Measurements from ENCODE around the gene ARHGEF11. TPM values are rescaled to one million over a fixed set of nuclear protein-coding genes. Genes with fewer than 3 reads are reported as not detected.
A peak's percentile ranks its signal among the peaks of the same experiment; 100 is the strongest.

The ARHGEF11 gene
- polyA plus RNA-seq, 4 donors, result 13.2 to 31.5 (median 18.0) TPM

- no peak overlapping the region for H3K4me3 ChIP-seq (ENCODE audit: low read depth in 1 of 3, low read length in 3 of 3)
- H3K27ac ChIP-seq (ENCODE audit: low read depth in 1 of 3, low read length in 2 of 3), result no peak overlapping the region
- DNase-seq, result peak in 1 of 2 donors; percentile 6
- no peaks in the 10 kb centered on the region for H3K27me3 ChIP-seq (ENCODE audit: control insufficient read depth in 3 of 3, insufficient read depth in 3 of 3, low read length in 3 of 3)
- no peaks in the 10 kb centered on the region for H3K4me1 ChIP-seq (ENCODE audit: control insufficient read depth in 3 of 3, insufficient read depth in 2 of 3, low read depth in 1 of 3, low read length in 2 of 3)
- 84 to 90% (median 87%) methylated on average over 9 of the region's 9 CpGs for WGBS, 3 donors
- no peaks in the 10 kb centered on the region for H3K9me3 ChIP-seq (ENCODE audit: control insufficient read depth in 2 of 2, insufficient read depth in 1 of 2, low read depth in 1 of 2, low read length in 1 of 2)
- no peak for FAIRE-seq
- no peaks in the 10 kb centered on the region for H3K36me3 ChIP-seq (ENCODE audit: control insufficient read depth in 3 of 3, insufficient read depth in 2 of 3, low read depth in 1 of 3, low read length in 3 of 3)
Measured at GRCh38 chr1:157089789-157090188, 44.2 kb upstream of the ARHGEF11 start.

GRCh38 chr1:157088607-157089006 lies 43.1 kb upstream of the ARHGEF11 start:
- Histone ChIP-seq H3K27ac (ENCODE audit: low read depth in 1 of 3, low read length in 2 of 3) (no peak overlapping the region), H3K4me3 (ENCODE audit: low read depth in 1 of 3, low read length in 3 of 3) (no peak overlapping the region), H3K36me3 (ENCODE audit: control insufficient read depth in 3 of 3, insufficient read depth in 2 of 3, low read depth in 1 of 3, low read length in 3 of 3) (no peaks in the 10 kb centered on the region), H3K9me3 (ENCODE audit: control insufficient read depth in 2 of 2, insufficient read depth in 1 of 2, low read depth in 1 of 2, low read length in 1 of 2) (no peaks in the 10 kb centered on the region), H3K4me1 (ENCODE audit: control insufficient read depth in 3 of 3, insufficient read depth in 2 of 3, low read depth in 1 of 3, low read length in 2 of 3) (no peaks in the 10 kb centered on the region), H3K27me3 (ENCODE audit: control insufficient read depth in 3 of 3, insufficient read depth in 3 of 3, low read length in 3 of 3) (peaks cover 0 to 2% (median 0%) of the 10 kb centered on the region in 3 donors)
- DNase-seq (no peak), FAIRE-seq (no peak)

GRCh38 chr1:157087030-157087429 lies 41.5 kb upstream of the ARHGEF11 start:
- no peak for FAIRE-seq
- Histone ChIP-seq H3K36me3 (ENCODE audit: control insufficient read depth in 3 of 3, insufficient read depth in 2 of 3, low read depth in 1 of 3, low read length in 3 of 3) (no peaks in the 10 kb centered on the region), H3K9me3 (ENCODE audit: control insufficient read depth in 2 of 2, insufficient read depth in 1 of 2, low read depth in 1 of 2, low read length in 1 of 2) (no peaks in the 10 kb centered on the region), H3K27ac (ENCODE audit: low read depth in 1 of 3, low read length in 2 of 3) (no peak overlapping the region), H3K4me1 (ENCODE audit: control insufficient read depth in 3 of 3, insufficient read depth in 2 of 3, low read depth in 1 of 3, low read length in 2 of 3) (no peaks in the 10 kb centered on the region), H3K27me3 (ENCODE audit: control insufficient read depth in 3 of 3, insufficient read depth in 3 of 3, low read length in 3 of 3) (peaks cover 0 to 4% (median 0%) of the 10 kb centered on the region in 3 donors), H3K4me3 (ENCODE audit: low read depth in 1 of 3, low read length in 3 of 3) (no peak overlapping the region)
- DNase-seq, result no peak
- WGBS, 3 donors, result 89 to 92% (median 92%) methylated on average over 5 of the region's 5 CpGs

- no peaks in the 10 kb centered on the region for H3K36me3 ChIP-seq (ENCODE audit: control insufficient read depth in 3 of 3, insufficient read depth in 2 of 3, low read depth in 1 of 3, low read length in 3 of 3)
- FAIRE-seq (no peak), DNase-seq (no peak)
- H3K9me3 ChIP-seq (ENCODE audit: control insufficient read depth in 2 of 2, insufficient read depth in 1 of 2, low read depth in 1 of 2, low read length in 1 of 2), result no peaks in the 10 kb centered on the region
- peaks cover 0 to 4% (median 0%) of the 10 kb centered on the region in 3 donors for H3K27me3 ChIP-seq (ENCODE audit: control insufficient read depth in 3 of 3, insufficient read depth in 3 of 3, low read length in 3 of 3)
- no peak overlapping the region for H3K27ac ChIP-seq (ENCODE audit: low read depth in 1 of 3, low read length in 2 of 3)
- WGBS, 3 donors, result 81 to 86% (median 81%) methylated on average over 6 of the region's 6 CpGs
- no peak overlapping the region for H3K4me3 ChIP-seq (ENCODE audit: low read depth in 1 of 3, low read length in 3 of 3)
- no peaks in the 10 kb centered on the region for H3K4me1 ChIP-seq (ENCODE audit: control insufficient read depth in 3 of 3, insufficient read depth in 2 of 3, low read depth in 1 of 3, low read length in 2 of 3)
Measured at GRCh38 chr1:157086299-157086698, 40.8 kb upstream of the ARHGEF11 start.

- 74 to 84% (median 79%) methylated on average over 5 of the region's 5 CpGs for WGBS, 3 donors
- DNase-seq (no peak), FAIRE-seq (no peak)
- no peak overlapping the region for H3K27ac ChIP-seq (ENCODE audit: low read depth in 1 of 3, low read length in 2 of 3)
- no peaks in the 10 kb centered on the region for H3K36me3 ChIP-seq (ENCODE audit: control insufficient read depth in 3 of 3, insufficient read depth in 2 of 3, low read depth in 1 of 3, low read length in 3 of 3)
- no peak overlapping the region for H3K4me3 ChIP-seq (ENCODE audit: low read depth in 1 of 3, low read length in 3 of 3)
- H3K4me1 ChIP-seq (ENCODE audit: control insufficient read depth in 3 of 3, insufficient read depth in 2 of 3, low read depth in 1 of 3, low read length in 2 of 3), result no peaks in the 10 kb centered on the region
- H3K27me3 ChIP-seq (ENCODE audit: control insufficient read depth in 3 of 3, insufficient read depth in 3 of 3, low read length in 3 of 3), result peaks cover 0 to 4% (median 3%) of the 10 kb centered on the region in 3 donors
- H3K9me3 ChIP-seq (ENCODE audit: control insufficient read depth in 2 of 2, insufficient read depth in 1 of 2, low read depth in 1 of 2, low read length in 1 of 2), result no peaks in the 10 kb centered on the region
Measured at GRCh38 chr1:157085421-157085820, 39.9 kb upstream of the ARHGEF11 start.

GRCh38 chr1:157084720-157085119 lies 39.2 kb upstream of the ARHGEF11 start:
- no peak for FAIRE-seq
- Histone ChIP-seq H3K27ac (ENCODE audit: low read depth in 1 of 3, low read length in 2 of 3) (no peak overlapping the region), H3K27me3 (ENCODE audit: control insufficient read depth in 3 of 3, insufficient read depth in 3 of 3, low read length in 3 of 3) (peaks cover 0 to 4% (median 3%) of the 10 kb centered on the region in 3 donors), H3K9me3 (ENCODE audit: control insufficient read depth in 2 of 2, insufficient read depth in 1 of 2, low read depth in 1 of 2, low read length in 1 of 2) (no peaks in the 10 kb centered on the region), H3K36me3 (ENCODE audit: control insufficient read depth in 3 of 3, insufficient read depth in 2 of 3, low read depth in 1 of 3, low read length in 3 of 3) (no peaks in the 10 kb centered on the region), H3K4me1 (ENCODE audit: control insufficient read depth in 3 of 3, insufficient read depth in 2 of 3, low read depth in 1 of 3, low read length in 2 of 3) (no peaks in the 10 kb centered on the region), H3K4me3 (ENCODE audit: low read depth in 1 of 3, low read length in 3 of 3) (no peak overlapping the region)
- 55 to 74% (median 63%) methylated on average over 5 of the region's 5 CpGs for WGBS, 3 donors
- DNase-seq, result no peak

- no peak for FAIRE-seq
- Histone ChIP-seq H3K36me3 (ENCODE audit: control insufficient read depth in 3 of 3, insufficient read depth in 2 of 3, low read depth in 1 of 3, low read length in 3 of 3) (no peaks in the 10 kb centered on the region), H3K27ac (ENCODE audit: low read depth in 1 of 3, low read length in 2 of 3) (no peak overlapping the region), H3K4me1 (ENCODE audit: control insufficient read depth in 3 of 3, insufficient read depth in 2 of 3, low read depth in 1 of 3, low read length in 2 of 3) (no peaks in the 10 kb centered on the region), H3K27me3 (ENCODE audit: control insufficient read depth in 3 of 3, insufficient read depth in 3 of 3, low read length in 3 of 3) (peaks cover 0 to 4% (median 3%) of the 10 kb centered on the region in 3 donors), H3K9me3 (ENCODE audit: control insufficient read depth in 2 of 2, insufficient read depth in 1 of 2, low read depth in 1 of 2, low read length in 1 of 2) (no peaks in the 10 kb centered on the region), H3K4me3 (ENCODE audit: low read depth in 1 of 3, low read length in 3 of 3) (no peak overlapping the region)
- WGBS, 3 donors, result 74 to 86% (median 83%) methylated on average over 5 of the region's 5 CpGs
- DNase-seq, result no peak
Measured at GRCh38 chr1:157081707-157082106, 36.2 kb upstream of the ARHGEF11 start.

- FAIRE-seq, result no peak
- DNase-seq, result no peak
- Histone ChIP-seq H3K27me3 (ENCODE audit: control insufficient read depth in 3 of 3, insufficient read depth in 3 of 3, low read length in 3 of 3) (peaks cover 0 to 6% (median 3%) of the 10 kb centered on the region in 3 donors), H3K9me3 (ENCODE audit: control insufficient read depth in 2 of 2, insufficient read depth in 1 of 2, low read depth in 1 of 2, low read length in 1 of 2) (no peaks in the 10 kb centered on the region), H3K36me3 (ENCODE audit: control insufficient read depth in 3 of 3, insufficient read depth in 2 of 3, low read depth in 1 of 3, low read length in 3 of 3) (no peaks in the 10 kb centered on the region), H3K4me1 (ENCODE audit: control insufficient read depth in 3 of 3, insufficient read depth in 2 of 3, low read depth in 1 of 3, low read length in 2 of 3) (no peaks in the 10 kb centered on the region), H3K27ac (ENCODE audit: low read depth in 1 of 3, low read length in 2 of 3) (no peak overlapping the region), H3K4me3 (ENCODE audit: low read depth in 1 of 3, low read length in 3 of 3) (no peak overlapping the region)
- 82 to 87% (median 86%) methylated on average over 10 of the region's 10 CpGs for WGBS, 3 donors
Measured at GRCh38 chr1:157080714-157081113, 35.2 kb upstream of the ARHGEF11 start.

- DNase-seq (no peak), FAIRE-seq (no peak)
- Histone ChIP-seq H3K4me1 (ENCODE audit: control insufficient read depth in 3 of 3, insufficient read depth in 2 of 3, low read depth in 1 of 3, low read length in 2 of 3) (peaks cover 0 to 3% (median 0%) of the 10 kb centered on the region in 3 donors), H3K4me3 (ENCODE audit: low read depth in 1 of 3, low read length in 3 of 3) (no peak overlapping the region), H3K27me3 (ENCODE audit: control insufficient read depth in 3 of 3, insufficient read depth in 3 of 3, low read length in 3 of 3) (peaks cover 0 to 6% (median 3%) of the 10 kb centered on the region in 3 donors), H3K36me3 (ENCODE audit: control insufficient read depth in 3 of 3, insufficient read depth in 2 of 3, low read depth in 1 of 3, low read length in 3 of 3) (no peaks in the 10 kb centered on the region), H3K27ac (ENCODE audit: low read depth in 1 of 3, low read length in 2 of 3) (no peak overlapping the region), H3K9me3 (ENCODE audit: control insufficient read depth in 2 of 2, insufficient read depth in 1 of 2, low read depth in 1 of 2, low read length in 1 of 2) (no peaks in the 10 kb centered on the region)
- 89 to 96% (median 96%) methylated on average over 1 of the region's 1 CpG for WGBS, 3 donors
Measured at GRCh38 chr1:157077394-157077793, 31.9 kb upstream of the ARHGEF11 start.

Measured in small intestine (tissue), 7 donors.